ENCODE measurements around the gene ZFYVE27.

Gene ZFYVE27

GRCh38 chr10:97744405-97745035 is 7.6 kb downstream of the ZFYVE27 start:
- DNase-seq, result no peak

- no peak for DNase-seq
Observed at GRCh38 chr10:97747573-97747972, 10.6 kb downstream of the ZFYVE27 start.

- no peak for DNase-seq
Observed at GRCh38 chr10:97748116-97748515, 11.2 kb downstream of the ZFYVE27 start.

- DNase-seq, result no peak
Observed at GRCh38 chr10:97752956-97753355, 16.0 kb downstream of the ZFYVE27 start.

- no peak for DNase-seq
Observed at GRCh38 chr10:97754726-97755125, 17.8 kb downstream of the ZFYVE27 start.

DNA sequence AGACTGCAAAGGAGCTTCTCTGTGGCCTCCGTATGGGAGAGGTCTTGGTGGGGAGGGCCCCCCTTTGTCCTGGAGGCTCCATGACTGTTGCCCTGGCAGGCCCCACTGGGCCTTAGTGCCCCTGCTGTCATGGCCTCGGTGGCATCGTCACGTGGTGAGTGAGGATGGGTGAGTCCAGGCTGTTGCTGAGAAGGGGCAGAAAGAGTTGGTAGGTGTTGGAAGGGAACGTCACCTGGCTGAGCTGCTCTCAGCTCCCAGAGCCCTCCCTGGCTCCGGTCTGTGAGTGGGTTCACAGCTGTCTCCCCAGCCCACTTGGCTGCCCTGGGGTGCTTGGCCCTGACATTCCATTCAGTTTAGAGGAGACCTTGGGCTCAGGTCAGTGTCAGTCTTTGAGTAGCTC is 18.8 kb downstream of the ZFYVE27 start:
- DNase-seq, result no peak

DNA sequence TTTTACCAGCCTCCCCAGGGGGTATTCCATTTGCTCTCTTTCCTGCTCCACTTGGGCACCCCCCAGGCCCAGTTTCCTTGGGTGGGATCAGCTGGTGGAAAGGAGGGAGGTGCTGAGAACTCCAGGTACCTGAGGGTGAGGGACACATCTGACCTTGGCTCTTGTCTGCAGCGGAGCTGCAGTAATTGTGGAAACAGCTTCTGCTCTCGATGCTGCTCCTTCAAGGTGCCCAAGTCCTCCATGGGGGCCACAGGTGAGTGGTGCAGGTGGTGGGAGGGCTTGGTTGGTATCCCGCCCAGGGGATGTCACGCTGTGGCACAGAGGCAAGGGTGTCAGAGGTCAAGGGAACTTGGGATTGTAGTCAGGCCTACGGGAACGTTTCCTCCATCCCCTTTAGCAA is 20.5 kb downstream of the ZFYVE27 start:
- no peak for DNase-seq

DNA sequence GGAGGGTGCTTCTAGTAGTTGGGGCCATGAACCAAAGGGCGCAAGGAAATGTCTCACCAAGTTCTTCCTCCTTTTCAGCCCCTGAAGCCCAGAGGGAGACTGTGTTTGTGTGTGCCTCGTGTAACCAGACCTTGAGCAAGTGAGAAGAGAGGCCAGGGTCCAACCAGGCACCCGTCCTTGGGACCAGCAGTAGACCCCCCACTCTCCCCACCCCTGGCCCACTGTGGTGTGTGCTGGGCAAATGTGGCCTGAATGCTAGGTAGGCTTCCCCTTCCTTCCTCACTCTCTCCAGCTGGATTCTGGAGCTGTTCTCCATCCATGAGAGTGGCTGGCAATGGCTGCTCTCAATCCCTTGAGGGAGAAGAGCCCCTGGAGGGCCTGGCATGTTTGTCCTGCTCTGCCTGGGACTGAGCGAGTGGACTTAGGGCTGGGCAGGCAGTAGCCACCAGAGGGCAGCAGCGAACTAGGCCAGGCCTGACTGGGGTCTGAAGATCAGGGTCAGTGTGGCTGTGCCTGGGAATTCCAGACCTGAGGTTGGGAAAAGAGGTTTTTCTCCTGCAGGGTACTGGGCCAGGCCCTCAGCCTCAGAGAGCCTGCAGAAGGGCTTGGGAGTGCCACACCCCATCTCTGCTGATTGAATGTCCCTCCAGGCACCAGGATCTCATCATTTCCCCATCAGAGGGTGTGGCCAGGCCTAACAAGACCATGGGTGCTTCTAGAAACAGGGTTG is 22.4 kb downstream of the ZFYVE27 start:
- DNase-seq, result peak; percentile 24

- DNase-seq, result no peak
Observed at GRCh38 chr10:97759946-97760345, 23.0 kb downstream of the ZFYVE27 start.

DNA sequence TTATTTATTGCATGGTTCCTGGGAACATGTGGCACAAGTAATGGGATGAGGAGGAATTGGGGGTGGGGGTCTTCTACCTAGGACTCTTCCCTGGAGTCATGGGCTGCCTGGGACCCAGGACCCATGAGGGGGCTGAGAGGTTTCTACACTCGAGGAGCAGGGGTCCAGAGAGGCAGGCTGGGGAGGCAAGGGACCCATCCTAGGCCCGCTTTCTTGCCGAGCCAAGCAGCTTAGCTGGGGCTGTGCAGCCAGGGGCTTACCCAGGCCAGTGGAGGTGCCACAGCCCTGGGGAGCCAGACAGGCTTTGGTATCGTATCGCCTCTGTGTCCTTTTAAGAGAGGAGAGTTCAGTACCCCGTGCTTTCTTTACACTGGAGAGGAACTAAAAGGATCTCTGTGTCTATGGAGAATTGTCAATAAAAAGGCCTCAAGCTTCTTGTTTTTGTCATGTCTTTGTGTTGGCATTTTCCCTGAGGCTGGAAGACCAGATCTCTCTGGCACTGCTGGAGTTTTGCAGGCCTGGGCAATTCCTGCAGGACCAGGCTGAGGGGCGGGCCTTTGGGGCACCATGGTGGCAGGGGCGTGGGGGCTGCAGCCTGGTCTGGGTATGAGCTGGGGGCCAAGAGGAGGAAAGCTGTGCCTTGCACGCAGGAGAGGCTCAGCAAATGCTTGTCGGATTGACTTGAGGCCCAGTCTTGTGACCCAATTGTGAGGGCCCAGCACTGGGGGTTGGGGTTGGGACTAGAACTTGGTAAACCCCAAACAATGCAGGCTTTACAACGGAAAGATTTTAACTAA is 23.7 kb downstream of the ZFYVE27 start:
- no peak for DNase-seq

DNA sequence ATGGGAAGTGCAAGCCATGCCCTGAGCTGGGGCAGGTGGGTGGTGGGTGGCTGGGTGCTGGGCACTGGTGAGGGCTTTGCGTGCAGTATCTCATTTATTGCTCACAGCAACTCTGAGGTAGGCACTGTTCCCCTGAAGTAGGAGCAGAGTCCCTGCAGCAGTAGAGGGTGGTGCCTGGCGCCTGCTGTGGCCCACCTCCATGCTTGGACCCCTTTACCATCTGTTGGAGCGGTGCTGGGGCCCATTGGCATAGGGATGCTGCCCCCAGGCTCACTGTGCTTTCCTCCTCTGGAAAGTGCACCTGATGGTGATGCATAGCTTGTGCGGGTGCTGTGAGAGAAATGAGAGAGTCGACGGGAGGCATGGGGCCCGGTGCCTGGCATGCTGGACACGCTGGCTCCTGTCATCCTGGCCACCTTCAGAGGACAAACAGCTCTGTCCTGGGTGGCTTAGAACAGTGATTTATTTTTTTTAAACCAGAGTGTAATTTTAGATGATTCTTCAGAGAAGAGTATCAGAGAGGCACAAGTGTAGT is 24.5 kb downstream of the ZFYVE27 start:
- no peak for DNase-seq

- DNase-seq, result no peak
Observed at GRCh38 chr10:97762056-97762455, 25.1 kb downstream of the ZFYVE27 start.

- DNase-seq, result no peak
Observed at GRCh38 chr10:97762816-97763215, 25.9 kb downstream of the ZFYVE27 start.

DNA sequence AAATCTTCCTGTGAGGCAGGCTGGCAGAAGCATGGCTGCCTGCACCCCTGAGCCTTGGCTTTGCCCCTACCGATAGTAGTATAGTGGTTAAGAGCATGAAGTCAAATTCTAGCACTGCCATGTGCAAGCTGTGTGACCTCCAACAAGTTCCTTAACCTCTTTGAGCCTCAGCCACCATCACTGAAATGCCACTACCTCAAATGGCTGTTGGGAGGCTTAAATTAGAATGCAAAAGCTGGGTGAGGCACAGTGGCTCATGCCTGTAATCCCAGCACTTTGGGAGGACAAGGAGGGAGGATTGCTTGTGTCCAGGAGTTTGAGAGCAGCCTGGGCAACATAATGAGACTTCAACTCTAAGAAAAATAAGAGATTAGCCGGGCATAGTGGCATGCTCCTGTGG is 26.5 kb downstream of the ZFYVE27 start:
- no peak for DNase-seq

DNA sequence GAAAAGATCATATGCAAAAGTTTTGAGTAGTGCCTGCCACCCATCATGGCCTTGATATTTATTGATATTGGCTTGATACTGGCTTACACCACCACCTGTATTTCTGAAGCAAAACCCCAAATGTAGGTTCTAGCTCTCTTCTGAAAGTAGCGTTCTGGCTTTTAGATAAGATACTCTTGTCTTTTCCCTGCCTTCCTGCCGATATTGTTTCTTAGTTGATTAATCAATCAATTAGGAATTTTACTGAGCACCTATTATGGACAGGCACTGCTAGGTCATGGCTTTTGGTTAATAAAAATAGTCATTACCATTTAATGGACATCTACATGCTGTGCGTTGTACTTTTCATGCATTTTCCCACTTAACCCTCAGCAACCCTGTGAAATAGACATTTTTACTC is 27.0 kb downstream of the ZFYVE27 start:
- DNase-seq, result no peak

- no peak for DNase-seq
Observed at GRCh38 chr10:97764519-97764931, 27.6 kb downstream of the ZFYVE27 start.

- no peak for DNase-seq
Observed at GRCh38 chr10:97765201-97765600, 28.3 kb downstream of the ZFYVE27 start.

GRCh38 chr10:97766106-97766810 is 29.3 kb downstream of the ZFYVE27 start:
- DNase-seq, result no peak

GRCh38 chr10:97766996-97767924 is 30.3 kb downstream of the ZFYVE27 start:
- DNase-seq, result no peak

- no peak for DNase-seq
Observed at GRCh38 chr10:97768322-97769315, 31.7 kb downstream of the ZFYVE27 start.

DNA sequence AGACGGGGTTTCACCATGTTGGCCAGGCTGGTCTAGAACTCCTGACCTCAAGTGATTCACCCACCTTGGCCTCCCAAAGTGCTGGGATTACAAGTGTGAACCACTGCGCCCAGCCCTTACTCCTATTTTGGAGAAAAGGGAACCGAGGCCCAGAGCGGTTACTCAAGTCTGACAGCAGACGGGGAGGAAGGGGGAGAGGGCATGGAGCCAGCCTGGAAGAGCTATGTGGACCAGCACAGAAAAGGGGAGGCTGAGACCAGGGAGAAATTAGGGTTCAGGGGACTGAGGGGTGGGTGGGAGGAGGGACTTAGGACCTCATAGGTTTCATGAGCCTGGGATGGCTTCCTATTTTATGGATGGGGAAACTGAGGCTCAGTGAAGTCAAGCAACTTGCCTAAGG is 33.3 kb downstream of the ZFYVE27 start:
- DNase-seq, result no peak
